ENCODE results near the gene AGMAT. TPM values are rescaled to one million over a fixed set of nuclear protein-coding genes. Genes with fewer than 3 reads are reported as not detected.
A peak's percentile ranks its signal among the peaks of the same experiment; 100 is the strongest.

The AGMAT gene
- total and polyA plus RNA-seq, 2 of the 13 experiments (the other 11 are each of a cell fraction or from before 2014, with no cell fraction given): 59.1 to 174 TPM

DNA sequence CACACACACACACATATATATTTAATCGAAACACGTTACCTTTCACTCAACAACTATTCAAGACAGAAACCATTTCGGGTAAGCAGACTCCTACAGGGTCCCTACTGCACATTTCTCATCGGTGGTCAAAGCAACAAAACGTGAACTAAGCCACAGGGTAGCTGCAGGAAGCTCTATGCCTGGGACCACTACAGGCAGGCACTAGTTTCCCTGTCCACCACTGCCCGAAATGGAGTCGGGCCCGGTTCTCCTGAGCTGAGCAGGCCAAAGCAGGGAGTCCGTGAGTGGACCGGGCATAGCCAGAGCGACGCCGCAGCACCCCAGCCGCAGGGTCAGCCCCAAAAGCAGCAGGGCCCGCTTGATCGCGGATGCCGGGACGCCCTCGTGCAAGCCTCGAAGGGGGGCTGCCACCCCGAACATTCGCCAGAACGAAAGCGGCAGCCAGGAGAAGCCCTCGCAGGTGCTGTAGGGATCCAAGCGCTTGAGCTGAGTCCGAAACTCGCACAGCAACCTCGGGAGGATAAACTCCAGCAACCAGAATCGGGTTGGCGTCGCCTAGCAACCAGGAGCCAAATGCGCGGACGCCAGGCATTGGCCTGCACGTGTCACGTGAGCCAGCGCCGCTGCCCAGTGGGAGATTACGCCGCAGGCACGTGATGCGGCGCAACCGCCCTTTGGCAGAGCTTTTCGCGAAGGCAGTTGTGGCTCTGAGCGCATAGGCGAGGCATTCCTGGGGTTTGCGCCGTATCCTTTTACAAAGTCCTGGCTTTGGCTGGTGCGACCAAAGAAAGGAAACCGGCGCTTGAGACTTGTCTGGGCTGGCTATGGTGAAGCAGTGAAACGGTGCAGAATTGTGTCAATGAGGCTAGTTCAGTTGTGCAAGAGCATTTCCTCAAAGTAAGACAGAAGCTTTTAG, 18.5 kb upstream of the AGMAT start (continued):
- TF ChIP-seq, protein P1, sequence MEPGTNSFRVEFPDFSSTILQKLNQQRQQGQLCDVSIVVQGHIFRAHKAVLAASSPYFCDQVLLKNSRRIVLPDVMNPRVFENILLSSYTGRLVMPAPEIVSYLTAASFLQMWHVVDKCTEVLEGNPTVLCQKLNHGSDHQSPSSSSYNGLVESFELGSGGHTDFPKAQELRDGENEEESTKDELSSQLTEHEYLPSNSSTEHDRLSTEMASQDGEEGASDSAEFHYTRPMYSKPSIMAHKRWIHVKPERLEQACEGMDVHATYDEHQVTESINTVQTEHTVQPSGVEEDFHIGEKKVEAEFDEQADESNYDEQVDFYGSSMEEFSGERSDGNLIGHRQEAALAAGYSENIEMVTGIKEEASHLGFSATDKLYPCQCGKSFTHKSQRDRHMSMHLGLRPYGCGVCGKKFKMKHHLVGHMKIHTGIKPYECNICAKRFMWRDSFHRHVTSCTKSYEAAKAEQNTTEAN (CRISPR knock-in tag; conservative IDR thresholded peaks at IDR 0.05): peak; percentile 81
- TF ChIP-seq KDM4B (CRISPR knock-in tag; IDR thresholded peaks at IDR 0.05): 0 out of 2 replicates have a peak, but pooled peaks have one; percentile 48
- no peak; the same call in 1 of the 2 replicates for TF ChIP-seq ZNF317 (CRISPR knock-in tag; IDR thresholded peaks at IDR 0.05)
- TF ChIP-seq DMAP1 (CRISPR knock-in tag; IDR thresholded peaks at IDR 0.05): peak; percentile 22; the same call in 1 of the 2 replicates
- 0 out of 2 replicates have a peak, but pooled peaks have one; percentile 28 for TF ChIP-seq GATAD2A (CRISPR knock-in tag; IDR thresholded peaks at IDR 0.05)
- TF ChIP-seq, protein P2, sequence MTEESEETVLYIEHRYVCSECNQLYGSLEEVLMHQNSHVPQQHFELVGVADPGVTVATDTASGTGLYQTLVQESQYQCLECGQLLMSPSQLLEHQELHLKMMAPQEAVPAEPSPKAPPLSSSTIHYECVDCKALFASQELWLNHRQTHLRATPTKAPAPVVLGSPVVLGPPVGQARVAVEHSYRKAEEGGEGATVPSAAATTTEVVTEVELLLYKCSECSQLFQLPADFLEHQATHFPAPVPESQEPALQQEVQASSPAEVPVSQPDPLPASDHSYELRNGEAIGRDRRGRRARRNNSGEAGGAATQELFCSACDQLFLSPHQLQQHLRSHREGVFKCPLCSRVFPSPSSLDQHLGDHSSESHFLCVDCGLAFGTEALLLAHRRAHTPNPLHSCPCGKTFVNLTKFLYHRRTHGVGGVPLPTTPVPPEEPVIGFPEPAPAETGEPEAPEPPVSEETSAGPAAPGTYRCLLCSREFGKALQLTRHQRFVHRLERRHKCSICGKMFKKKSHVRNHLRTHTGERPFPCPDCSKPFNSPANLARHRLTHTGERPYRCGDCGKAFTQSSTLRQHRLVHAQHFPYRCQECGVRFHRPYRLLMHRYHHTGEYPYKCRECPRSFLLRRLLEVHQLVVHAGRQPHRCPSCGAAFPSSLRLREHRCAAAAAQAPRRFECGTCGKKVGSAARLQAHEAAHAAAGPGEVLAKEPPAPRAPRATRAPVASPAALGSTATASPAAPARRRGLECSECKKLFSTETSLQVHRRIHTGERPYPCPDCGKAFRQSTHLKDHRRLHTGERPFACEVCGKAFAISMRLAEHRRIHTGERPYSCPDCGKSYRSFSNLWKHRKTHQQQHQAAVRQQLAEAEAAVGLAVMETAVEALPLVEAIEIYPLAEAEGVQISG (CRISPR knock-in tag; IDR thresholded peaks at IDR 0.05): peak; percentile 77; the same call in 1 of the 2 replicates
- no peak for TF ChIP-seq HBP1 (CRISPR knock-in tag; IDR thresholded peaks at IDR 0.05; ENCODE audit: low read depth)
- TF ChIP-seq ZNF280D (CRISPR knock-in tag; IDR thresholded peaks at IDR 0.05): peak; percentile 76; the same call in 1 of the 2 replicates
- TF ChIP-seq AGO1 (IDR thresholded peaks at IDR 0.05; ENCODE audit: low read depth, low read length, poor library complexity, severe bottlenecking): peak; percentile 31
- TF ChIP-seq CHCHD3 (CRISPR knock-in tag; IDR thresholded peaks at IDR 0.05): peak; percentile 62; the same call in 1 of the 2 replicates
- TF ChIP-seq NFE2L2 (IDR thresholded peaks at IDR 0.05; ENCODE audit: low read length): no peak
- TF ChIP-seq PHB2 (IDR thresholded peaks at IDR 0.05; ENCODE audit: partially characterized antibody): no peak
- no peak for TF ChIP-seq ZNF609 (CRISPR knock-in tag; IDR thresholded peaks at IDR 0.05; ENCODE audit: borderline replicate concordance)
- 0 out of 2 replicates have a peak, but pooled peaks have one; percentile 67 for TF ChIP-seq ZNF335 (CRISPR knock-in tag; IDR thresholded peaks at IDR 0.05)
